WTC11 (cell line): ENCODE results near the gene HSH2D.

ENCODE experiments used
- ATF1 ChIP-seq: sonication (generic); formaldehyde crosslinking; IDR thresholded peaks from 2 replicates; pipeline ENCODE4 v1.8.1; 2023; ENCODE audit warnings: mild to moderate bottlenecking, moderate library complexity, missing genetic modification reagents
- CREM ChIP-seq: sonication (generic); formaldehyde crosslinking; IDR thresholded peaks from 2 replicates; pipeline ENCODE4 v1.8.1; 2022; ENCODE audit warnings: mild to moderate bottlenecking, missing genetic modification reagents, moderate library complexity
- ETV6 ChIP-seq: sonication (generic); formaldehyde crosslinking; IDR thresholded peaks from 2 replicates; pipeline ENCODE4 v1.8.1; 2022; ENCODE audit warnings: mild to moderate bottlenecking, missing genetic modification reagents
- FOXP1 ChIP-seq: sonication (generic); formaldehyde crosslinking; IDR thresholded peaks from 2 replicates; pipeline ENCODE4 v1.8.0; 2022; ENCODE audit warnings: missing genetic modification reagents, mild to moderate bottlenecking, moderate library complexity, borderline replicate concordance
- NFYB ChIP-seq: sonication (generic); formaldehyde crosslinking; conservative IDR thresholded peaks from 2 replicates; pipeline ENCODE4 v1.8.0; 2022; ENCODE audit warnings: low read depth, missing genetic modification reagents
- NR1H2 ChIP-seq: sonication (generic); formaldehyde crosslinking; IDR thresholded peaks from 2 replicates; pipeline ENCODE4 v1.9.0; 2021; ENCODE audit warnings: mild to moderate bottlenecking, moderate library complexity, missing genetic modification reagents
- RORB ChIP-seq: fragments of 250-450 bp; sonication (Bioruptor Pico); IDR thresholded peaks from 2 replicates; pipeline ENCODE4 v1.9.0; 2021; ENCODE audit warnings: mild to moderate bottlenecking
- TEAD4 ChIP-seq: sonication (generic); formaldehyde crosslinking; IDR thresholded peaks from 2 replicates; pipeline ENCODE4 v1.8.0; 2022; ENCODE audit warnings: mild to moderate bottlenecking, missing genetic modification reagents
- TF ChIP-seq, protein P1 (sequence below): sonication (generic); formaldehyde crosslinking; IDR thresholded peaks from 2 replicates; pipeline ENCODE4 v1.8.1; 2022; ENCODE audit warnings: low read depth, missing genetic modification reagents, borderline replicate concordance
- TF ChIP-seq, protein P2 (sequence below): sonication (generic); formaldehyde crosslinking; IDR thresholded peaks from 2 replicates; pipeline ENCODE4 v1.8.1; 2022; ENCODE audit warnings: low read depth, mild to moderate bottlenecking, moderate library complexity, missing genetic modification reagents, borderline replicate concordance
- TF ChIP-seq, protein P3 (sequence below): fragments of 200-600 bp; IDR thresholded peaks from 2 replicates; pipeline ENCODE4 v1.8.0; 2022; ENCODE audit warnings: antibody characterized with exemption
- TF ChIP-seq, protein P4 (sequence below): sonication (generic); formaldehyde crosslinking; IDR thresholded peaks from 2 replicates; pipeline ENCODE4 v1.8.0; 2022; ENCODE audit warnings: mild to moderate bottlenecking, missing genetic modification reagents
- TF ChIP-seq, protein P5 (sequence below): sonication (generic); formaldehyde crosslinking; IDR thresholded peaks from 2 replicates; pipeline ENCODE4 v1.8.1; 2023; ENCODE audit warnings: mild to moderate bottlenecking, moderate library complexity, missing genetic modification reagents

DNA sequence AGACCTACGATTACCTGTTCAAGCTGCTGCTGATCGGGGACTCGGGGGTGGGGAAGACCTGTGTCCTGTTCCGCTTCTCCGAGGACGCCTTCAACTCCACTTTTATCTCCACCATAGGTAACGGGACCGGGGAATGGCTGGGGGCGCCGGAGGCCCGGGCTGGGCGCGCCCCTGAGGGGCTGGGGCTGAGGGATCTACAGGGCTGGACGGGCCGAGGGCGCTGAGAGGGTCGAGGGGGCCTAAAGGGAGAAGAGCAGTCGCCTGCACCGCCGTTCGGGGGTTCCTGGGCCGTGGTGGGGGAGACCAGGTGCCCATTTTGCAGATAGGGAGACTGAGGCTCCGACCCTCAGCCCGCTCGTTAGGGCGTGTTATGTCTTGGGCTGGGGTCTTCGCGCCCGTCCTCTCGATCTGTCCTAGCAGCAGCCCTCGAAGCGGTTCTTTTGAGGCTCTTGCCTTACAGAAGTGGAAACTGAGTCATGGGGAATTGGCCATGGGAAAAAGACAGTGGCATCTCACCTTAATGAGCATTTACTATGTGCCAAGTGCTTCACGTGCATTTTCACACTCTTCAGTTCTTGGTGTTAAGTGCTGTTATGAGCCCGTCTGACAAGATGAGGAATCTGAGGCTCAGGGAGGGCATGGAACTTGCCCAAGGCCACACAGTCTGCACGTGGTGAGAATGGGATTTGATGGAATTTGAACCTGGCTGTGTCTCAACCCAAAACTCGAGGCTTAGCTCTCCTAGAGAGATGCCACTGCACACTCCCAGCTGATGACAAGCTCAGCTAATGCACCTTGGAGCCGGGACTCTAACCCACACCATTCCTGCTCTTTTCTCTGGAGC, 31.4 kb upstream of the HSH2D start:
- TF ChIP-seq, protein P1, sequence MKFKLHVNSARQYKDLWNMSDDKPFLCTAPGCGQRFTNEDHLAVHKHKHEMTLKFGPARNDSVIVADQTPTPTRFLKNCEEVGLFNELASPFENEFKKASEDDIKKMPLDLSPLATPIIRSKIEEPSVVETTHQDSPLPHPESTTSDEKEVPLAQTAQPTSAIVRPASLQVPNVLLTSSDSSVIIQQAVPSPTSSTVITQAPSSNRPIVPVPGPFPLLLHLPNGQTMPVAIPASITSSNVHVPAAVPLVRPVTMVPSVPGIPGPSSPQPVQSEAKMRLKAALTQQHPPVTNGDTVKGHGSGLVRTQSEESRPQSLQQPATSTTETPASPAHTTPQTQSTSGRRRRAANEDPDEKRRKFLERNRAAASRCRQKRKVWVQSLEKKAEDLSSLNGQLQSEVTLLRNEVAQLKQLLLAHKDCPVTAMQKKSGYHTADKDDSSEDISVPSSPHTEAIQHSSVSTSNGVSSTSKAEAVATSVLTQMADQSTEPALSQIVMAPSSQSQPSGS (CRISPR knock-in tag): no peak
- TF ChIP-seq, protein P2, sequence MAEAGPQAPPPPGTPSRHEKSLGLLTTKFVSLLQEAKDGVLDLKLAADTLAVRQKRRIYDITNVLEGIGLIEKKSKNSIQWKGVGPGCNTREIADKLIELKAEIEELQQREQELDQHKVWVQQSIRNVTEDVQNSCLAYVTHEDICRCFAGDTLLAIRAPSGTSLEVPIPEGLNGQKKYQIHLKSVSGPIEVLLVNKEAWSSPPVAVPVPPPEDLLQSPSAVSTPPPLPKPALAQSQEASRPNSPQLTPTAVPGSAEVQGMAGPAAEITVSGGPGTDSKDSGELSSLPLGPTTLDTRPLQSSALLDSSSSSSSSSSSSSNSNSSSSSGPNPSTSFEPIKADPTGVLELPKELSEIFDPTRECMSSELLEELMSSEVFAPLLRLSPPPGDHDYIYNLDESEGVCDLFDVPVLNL (CRISPR knock-in tag): no peak
- no peak for TF ChIP-seq FOXP1 (CRISPR knock-in tag)
- TF ChIP-seq CREM (CRISPR knock-in tag): 0 out of 2 replicates have a peak, but pooled peaks have one; percentile 4
- TF ChIP-seq NR1H2 (CRISPR knock-in tag): no peak
- no peak for TF ChIP-seq RORB (CRISPR knock-in tag)
- TF ChIP-seq NFYB (CRISPR knock-in tag): no peak
- TF ChIP-seq ATF1 (CRISPR knock-in tag): no peak
- TF ChIP-seq TEAD4 (CRISPR knock-in tag): no peak
- TF ChIP-seq, protein P3, sequence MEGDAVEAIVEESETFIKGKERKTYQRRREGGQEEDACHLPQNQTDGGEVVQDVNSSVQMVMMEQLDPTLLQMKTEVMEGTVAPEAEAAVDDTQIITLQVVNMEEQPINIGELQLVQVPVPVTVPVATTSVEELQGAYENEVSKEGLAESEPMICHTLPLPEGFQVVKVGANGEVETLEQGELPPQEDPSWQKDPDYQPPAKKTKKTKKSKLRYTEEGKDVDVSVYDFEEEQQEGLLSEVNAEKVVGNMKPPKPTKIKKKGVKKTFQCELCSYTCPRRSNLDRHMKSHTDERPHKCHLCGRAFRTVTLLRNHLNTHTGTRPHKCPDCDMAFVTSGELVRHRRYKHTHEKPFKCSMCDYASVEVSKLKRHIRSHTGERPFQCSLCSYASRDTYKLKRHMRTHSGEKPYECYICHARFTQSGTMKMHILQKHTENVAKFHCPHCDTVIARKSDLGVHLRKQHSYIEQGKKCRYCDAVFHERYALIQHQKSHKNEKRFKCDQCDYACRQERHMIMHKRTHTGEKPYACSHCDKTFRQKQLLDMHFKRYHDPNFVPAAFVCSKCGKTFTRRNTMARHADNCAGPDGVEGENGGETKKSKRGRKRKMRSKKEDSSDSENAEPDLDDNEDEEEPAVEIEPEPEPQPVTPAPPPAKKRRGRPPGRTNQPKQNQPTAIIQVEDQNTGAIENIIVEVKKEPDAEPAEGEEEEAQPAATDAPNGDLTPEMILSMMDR: no peak
- TF ChIP-seq ETV6 (CRISPR knock-in tag): no peak
- TF ChIP-seq, protein P4, sequence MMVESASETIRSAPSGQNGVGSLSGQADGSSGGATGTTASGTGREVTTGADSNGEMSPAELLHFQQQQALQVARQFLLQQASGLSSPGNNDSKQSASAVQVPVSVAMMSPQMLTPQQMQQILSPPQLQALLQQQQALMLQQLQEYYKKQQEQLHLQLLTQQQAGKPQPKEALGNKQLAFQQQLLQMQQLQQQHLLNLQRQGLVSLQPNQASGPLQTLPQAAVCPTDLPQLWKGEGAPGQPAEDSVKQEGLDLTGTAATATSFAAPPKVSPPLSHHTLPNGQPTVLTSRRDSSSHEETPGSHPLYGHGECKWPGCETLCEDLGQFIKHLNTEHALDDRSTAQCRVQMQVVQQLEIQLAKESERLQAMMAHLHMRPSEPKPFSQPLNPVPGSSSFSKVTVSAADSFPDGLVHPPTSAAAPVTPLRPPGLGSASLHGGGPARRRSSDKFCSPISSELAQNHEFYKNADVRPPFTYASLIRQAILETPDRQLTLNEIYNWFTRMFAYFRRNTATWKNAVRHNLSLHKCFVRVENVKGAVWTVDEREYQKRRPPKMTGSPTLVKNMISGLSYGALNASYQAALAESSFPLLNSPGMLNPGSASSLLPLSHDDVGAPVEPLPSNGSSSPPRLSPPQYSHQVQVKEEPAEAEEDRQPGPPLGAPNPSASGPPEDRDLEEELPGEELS (CRISPR knock-in tag): no peak
- TF ChIP-seq, protein P5, sequence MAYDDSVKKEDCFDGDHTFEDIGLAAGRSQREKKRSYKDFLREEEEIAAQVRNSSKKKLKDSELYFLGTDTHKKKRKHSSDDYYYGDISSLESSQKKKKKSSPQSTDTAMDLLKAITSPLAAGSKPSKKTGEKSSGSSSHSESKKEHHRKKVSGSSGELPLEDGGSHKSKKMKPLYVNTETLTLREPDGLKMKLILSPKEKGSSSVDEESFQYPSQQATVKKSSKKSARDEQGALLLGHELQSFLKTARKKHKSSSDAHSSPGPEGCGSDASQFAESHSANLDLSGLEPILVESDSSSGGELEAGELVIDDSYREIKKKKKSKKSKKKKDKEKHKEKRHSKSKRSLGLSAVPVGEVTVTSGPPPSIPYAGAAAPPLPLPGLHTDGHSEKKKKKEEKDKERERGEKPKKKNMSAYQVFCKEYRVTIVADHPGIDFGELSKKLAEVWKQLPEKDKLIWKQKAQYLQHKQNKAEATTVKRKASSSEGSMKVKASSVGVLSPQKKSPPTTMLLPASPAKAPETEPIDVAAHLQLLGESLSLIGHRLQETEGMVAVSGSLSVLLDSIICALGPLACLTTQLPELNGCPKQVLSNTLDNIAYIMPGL (CRISPR knock-in tag): no peak
